ENCODE results near the gene QSOX1.

DNA sequence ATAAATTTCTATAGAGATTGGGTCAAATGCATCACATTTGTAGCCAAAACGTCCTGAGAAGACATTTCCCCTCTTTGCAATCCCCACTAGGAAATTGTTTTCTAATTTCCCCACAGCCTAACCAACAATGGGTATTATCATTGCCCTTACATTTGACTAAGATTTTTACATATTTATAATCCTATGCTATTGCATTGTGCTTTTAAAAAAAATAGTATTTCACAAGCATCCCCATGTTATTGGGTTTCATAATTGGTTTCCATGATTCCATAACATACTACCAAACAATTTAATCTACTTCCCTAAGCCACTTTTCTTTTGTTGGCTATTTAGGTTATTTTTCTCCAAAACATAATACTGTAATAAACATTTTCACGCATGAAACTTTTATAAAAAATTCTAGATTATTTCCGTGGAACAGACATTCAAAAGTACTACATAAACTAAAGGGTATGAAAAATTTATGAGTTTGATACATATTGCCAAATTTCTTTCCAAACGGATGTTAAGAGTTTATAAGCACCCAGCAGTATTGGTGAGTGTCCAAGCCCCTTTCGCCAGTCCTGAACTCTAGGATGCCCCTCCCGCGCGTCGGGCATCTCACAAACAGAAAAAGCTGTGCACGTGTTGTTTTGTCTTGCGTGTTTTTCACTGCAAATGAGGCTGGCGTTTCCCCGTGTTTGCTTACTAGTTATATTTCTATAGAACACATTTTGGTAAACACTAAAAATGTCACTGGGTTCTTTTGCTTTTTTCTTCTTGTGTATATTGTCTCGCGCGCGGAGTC is 73.4 kb downstream of the QSOX1 start:
- TF ChIP-seq POLR2A (IDR thresholded peaks at IDR 0.05) (no peak), CTCF (IDR thresholded peaks at IDR 0.05) (no peak)
